Smooth muscle cell of the coronary artery (primary cell): ENCODE results near the gene ZSCAN10. TPM values are rescaled to one million over a fixed set of nuclear protein-coding genes. Genes with fewer than 3 reads are reported as not detected.

ENCODE experiments used
- total RNA-seq: library from RNA; depleted of rRNA; stranded (reverse); fragments of >200 nt; gene quantifications from 2 replicates; pipeline ENCODE4 v1.2.3, GENCODE V29; 2014; ENCODE audit warnings: low replicate concordance

Gene ZSCAN10
- total RNA-seq, result not detected in 2 replicates

DNA sequence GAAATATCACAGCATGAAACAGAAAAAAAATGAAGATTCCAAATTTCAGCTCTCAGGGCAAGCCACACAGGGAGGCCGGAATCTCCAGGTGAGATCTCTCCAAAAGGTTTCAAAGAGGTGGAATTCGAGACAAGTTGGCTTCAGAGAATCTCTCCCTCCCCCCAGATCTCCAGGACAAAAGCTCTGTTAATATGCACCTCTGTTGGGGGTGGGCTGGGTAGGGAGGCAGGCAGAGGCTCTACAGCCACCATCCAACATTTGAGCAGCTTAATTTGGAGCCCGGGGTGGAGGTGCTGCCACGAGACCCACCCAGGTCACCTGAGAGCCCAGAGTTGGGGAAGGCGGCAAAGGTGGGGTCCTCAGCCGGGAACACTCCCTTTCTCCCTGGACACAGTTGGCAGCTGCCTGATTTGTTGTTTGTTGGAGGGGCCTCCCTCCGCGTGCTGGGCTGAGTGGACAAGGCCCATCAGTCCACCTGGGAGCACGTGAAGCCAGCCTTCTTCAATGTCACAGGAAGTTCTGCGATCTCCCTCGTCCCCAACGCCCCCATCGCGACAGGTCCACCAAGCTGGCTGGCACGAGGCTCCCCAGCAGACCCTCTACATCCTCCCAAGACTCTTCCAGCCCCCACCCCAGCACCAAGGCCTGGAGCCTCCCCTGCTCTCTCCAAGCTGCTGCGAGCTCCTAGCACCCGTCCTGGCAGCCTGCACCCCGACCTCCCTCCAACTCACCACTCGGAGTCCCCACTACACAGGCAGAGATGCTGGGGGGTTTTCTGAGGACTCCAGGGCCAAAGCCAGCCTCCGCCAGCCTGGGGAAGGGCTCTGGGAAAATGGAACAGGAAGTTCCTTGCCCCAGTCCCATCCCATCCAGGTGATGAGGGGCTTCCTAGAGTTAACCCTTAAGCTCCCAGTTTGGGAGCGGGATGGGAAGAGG lies at the start of gene ZSCAN10:
TSS of gene ZSCAN10 (minus strand) at position 836 of the 936 bp plus-strand sequence. CDS start 6,357 bp downstream, outside the sequence.

GRCh38 chr16:3134338-3135125 lies 35.4 kb upstream of the ZSCAN10 start, which contains the start of gene ZNF213:
ZNF213 (plus strand) TSS chr16:3135029; CDS start chr16:3137281, 2,252 bp downstream.

GRCh38 chr16:3112058-3112880 lies 13.2 kb upstream of the ZSCAN10 start, which contains the start of gene ZNF205:
ZNF205 (plus strand) TSS chr16:3112586; CDS start chr16:3113431, 845 bp downstream.

DNA sequence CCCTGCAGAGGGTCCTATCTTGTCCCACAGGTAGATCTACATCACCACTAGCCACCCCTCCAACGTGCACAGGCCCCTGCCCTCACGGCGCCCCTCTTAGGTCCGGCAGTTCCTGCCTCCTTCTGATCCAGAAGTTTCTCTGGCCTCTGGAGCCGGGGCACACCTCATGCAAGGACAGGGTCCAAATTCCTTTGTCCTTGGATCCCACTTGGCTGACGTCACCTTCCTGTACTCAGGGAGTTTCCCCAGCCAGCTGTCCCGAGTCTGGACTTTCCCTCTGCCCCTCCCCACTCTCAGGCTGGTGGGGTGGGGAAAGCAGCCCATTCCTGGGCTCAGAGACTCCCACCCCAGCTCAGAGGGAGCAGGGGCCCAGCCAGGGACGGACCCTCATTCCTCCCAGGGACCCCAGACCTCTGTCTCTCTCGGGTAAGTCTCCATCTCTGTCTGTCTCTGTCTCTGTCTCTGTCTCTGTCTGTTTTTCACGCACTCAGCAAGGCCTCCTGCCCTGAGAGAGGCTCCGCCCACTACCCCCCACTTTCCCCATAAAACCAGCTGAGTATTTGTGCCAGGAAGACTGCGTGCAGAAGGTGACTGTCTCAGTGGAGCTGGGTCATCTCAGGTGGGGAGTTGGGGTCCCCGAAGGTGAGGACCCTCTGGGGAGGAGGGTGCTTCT lies 33.9 kb downstream of the ZSCAN10 start, which contains the start of gene IL32:
TSS of gene IL32 (plus strand) at position 572 of the 673 bp plus-strand sequence. CDS start 172 bp downstream, outside the sequence.

GRCh38 chr16:3045758-3046640 lies 53.1 kb downstream of the ZSCAN10 start, which contains the start of gene MMP25:
MMP25 (plus strand) TSS chr16:3046561; CDS start chr16:3046918, 357 bp downstream.

Other genes starting within 250 kb of the ZSCAN10 start
- gene PRSS22, start 241.1 kb downstream of the ZSCAN10 start, total RNA-seq, result not detected in 2 replicates
- 30.9 and 59.8 TPM in 2 replicates for gene FLYWCH2, start 216.1 kb downstream of the ZSCAN10 start, total RNA-seq
- gene FLYWCH1, start 187.4 kb downstream of the ZSCAN10 start, total RNA-seq, result 31.4 and 39.7 TPM in 2 replicates
- gene KREMEN2, start 135.0 kb downstream of the ZSCAN10 start, total RNA-seq, result not detected in 2 replicates
- gene PAQR4, start 129.9 kb downstream of the ZSCAN10 start, total RNA-seq, result 1.6 and 3.8 TPM in 2 replicates
- gene PKMYT1, start 118.8 kb downstream of the ZSCAN10 start, total RNA-seq, result 1.3 TPM in 1 of 2 replicates, not detected in the other
- not detected in 2 replicates for gene CLDN9, start 86.4 kb downstream of the ZSCAN10 start, total RNA-seq
- not detected in 2 replicates for gene CLDN6, start 81.1 kb downstream of the ZSCAN10 start, total RNA-seq
- gene TNFRSF12A, start 78.9 kb downstream of the ZSCAN10 start, total RNA-seq, result 42.1 and 365 TPM in 2 replicates
- gene HCFC1R1, start 75.4 kb downstream of the ZSCAN10 start, total RNA-seq, result 6.6 and 18.3 TPM in 2 replicates
- gene THOC6, start 75.3 kb downstream of the ZSCAN10 start, total RNA-seq, result 17.2 and 26.2 TPM in 2 replicates
- gene BICDL2, start 62.4 kb downstream of the ZSCAN10 start, total RNA-seq, result under 0.01 and 0.08 TPM in 2 replicates
- under 0.01 TPM in 1 of 2 replicates, not detected in the other for gene MMP25, start 52.7 kb downstream of the ZSCAN10 start, total RNA-seq
- 7.4 and 41.0 TPM in 2 replicates for gene IL32, start 33.7 kb downstream of the ZSCAN10 start, total RNA-seq
- gene ZNF205, start 13.3 kb upstream of the ZSCAN10 start, total RNA-seq, result 9.8 and 14.8 TPM in 2 replicates
- gene ZNF213, start 35.7 kb upstream of the ZSCAN10 start, total RNA-seq, result 0.70 and 4.1 TPM in 2 replicates
- gene OR1F1, start 88.9 kb upstream of the ZSCAN10 start, total RNA-seq, result not detected in 2 replicates
- 5.1 and 8.0 TPM in 2 replicates for gene ZNF200, start 135.9 kb upstream of the ZSCAN10 start, total RNA-seq
- gene MEFV, start 157.3 kb upstream of the ZSCAN10 start, total RNA-seq, result 0.15 TPM in 1 of 2 replicates, not detected in the other
- gene ZNF263, start 184.2 kb upstream of the ZSCAN10 start, total RNA-seq, result 17.1 and 35.3 TPM in 2 replicates
- 3.9 and 4.7 TPM in 2 replicates for gene TIGD7, start 206.1 kb upstream of the ZSCAN10 start, total RNA-seq
- gene ZNF75A, start 206.2 kb upstream of the ZSCAN10 start, total RNA-seq, result 9.7 and 16.1 TPM in 2 replicates